ENCODE data around the gene ZC3H18. TPM values are rescaled to one million over a fixed set of nuclear protein-coding genes. Genes with fewer than 3 reads are reported as not detected.
"Not testable (repeated sequence)": the region's sequence is repeated elsewhere in the genome, so short reads cannot be mapped to it uniquely, and the experiment has no call there.

Gene ZC3H18
- total RNA-seq, 1 donor from 2014 or later: 48.9 TPM

- peaks cover 9% of the 10 kb centered on the region for H3K9me3 Mint-ChIP-seq (ENCODE audit: unreplicated experiment)
- H3K4me3 Mint-ChIP-seq (ENCODE audit: unreplicated experiment): no peak overlapping the region
- H3K36me3 Mint-ChIP-seq (ENCODE audit: unreplicated experiment): no peaks in the 10 kb centered on the region
- H3K27me3 Mint-ChIP-seq (ENCODE audit: unreplicated experiment): peaks cover 9% of the 10 kb centered on the region
- TF ChIP-seq CTCF (IDR thresholded peaks at IDR 0.05; ENCODE audit: partially characterized antibody, unreplicated experiment): no peak
- H3K4me1 Mint-ChIP-seq (ENCODE audit: low read depth, unreplicated experiment): peaks cover 2% of the 10 kb centered on the region
- no peak overlapping the region for H3K27ac Mint-ChIP-seq (ENCODE audit: unreplicated experiment)
- no peak for DNase-seq
These were observed 97.3 kb downstream of the ZC3H18 start for GRCh38 chr16:88667461-88667860.

- not testable (repeated sequence) for H3K4me3 Mint-ChIP-seq (ENCODE audit: unreplicated experiment); H3K9me3 Mint-ChIP-seq (ENCODE audit: unreplicated experiment); H3K27ac Mint-ChIP-seq (ENCODE audit: unreplicated experiment); H3K36me3 Mint-ChIP-seq (ENCODE audit: unreplicated experiment); DNase-seq; H3K27me3 Mint-ChIP-seq (ENCODE audit: unreplicated experiment); H3K4me1 Mint-ChIP-seq (ENCODE audit: low read depth, unreplicated experiment)
These were observed 99.3 kb downstream of the ZC3H18 start for GRCh38 chr16:88669493-88669892.

- no peak for DNase-seq
- H3K4me3 Mint-ChIP-seq (ENCODE audit: unreplicated experiment): no peak overlapping the region
- TF ChIP-seq CTCF (IDR thresholded peaks at IDR 0.05; ENCODE audit: partially characterized antibody, unreplicated experiment): no peak
- H3K27ac Mint-ChIP-seq (ENCODE audit: unreplicated experiment): no peak overlapping the region
- peaks cover 2% of the 10 kb centered on the region for H3K4me1 Mint-ChIP-seq (ENCODE audit: low read depth, unreplicated experiment)
- peaks cover 5% of the 10 kb centered on the region for H3K9me3 Mint-ChIP-seq (ENCODE audit: unreplicated experiment)
- H3K27me3 Mint-ChIP-seq (ENCODE audit: unreplicated experiment): peaks cover 3% of the 10 kb centered on the region
- no peaks in the 10 kb centered on the region for H3K36me3 Mint-ChIP-seq (ENCODE audit: unreplicated experiment)
These were observed 99.8 kb downstream of the ZC3H18 start for GRCh38 chr16:88669980-88670379.

- no peak overlapping the region for H3K27ac Mint-ChIP-seq (ENCODE audit: unreplicated experiment)
- H3K4me1 Mint-ChIP-seq (ENCODE audit: low read depth, unreplicated experiment): peaks cover 2% of the 10 kb centered on the region
- TF ChIP-seq CTCF (IDR thresholded peaks at IDR 0.05; ENCODE audit: partially characterized antibody, unreplicated experiment): no peak
- H3K36me3 Mint-ChIP-seq (ENCODE audit: unreplicated experiment): no peaks in the 10 kb centered on the region
- H3K27me3 Mint-ChIP-seq (ENCODE audit: unreplicated experiment): peaks cover 3% of the 10 kb centered on the region
- peaks cover 6% of the 10 kb centered on the region for H3K9me3 Mint-ChIP-seq (ENCODE audit: unreplicated experiment)
- DNase-seq: no peak
- H3K4me3 Mint-ChIP-seq (ENCODE audit: unreplicated experiment): no peak overlapping the region
These were observed 101.6 kb downstream of the ZC3H18 start for GRCh38 chr16:88671806-88672205.

- Mint-ChIP-seq H3K4me1 (ENCODE audit: low read depth, unreplicated experiment) (no peaks in the 10 kb centered on the region), H3K9me3 (ENCODE audit: unreplicated experiment) (peaks cover 5% of the 10 kb centered on the region), H3K27ac (ENCODE audit: unreplicated experiment) (no peak overlapping the region), H3K36me3 (ENCODE audit: unreplicated experiment) (no peaks in the 10 kb centered on the region), H3K4me3 (ENCODE audit: unreplicated experiment) (no peak overlapping the region), H3K27me3 (ENCODE audit: unreplicated experiment) (no peaks in the 10 kb centered on the region)
- TF ChIP-seq CTCF (IDR thresholded peaks at IDR 0.05; ENCODE audit: partially characterized antibody, unreplicated experiment): peak; percentile 22
- peak; percentile 63 for DNase-seq
These were observed 102.6 kb downstream of the ZC3H18 start for GRCh38 chr16:88672776-88673175.
